ENCODE results near the gene AUH.

- TF ChIP-seq CTCF (conservative IDR thresholded peaks at IDR 0.05 in 1 of 2, IDR thresholded peaks at IDR 0.05 in 1 of 2; ENCODE audit: low read depth in 1 of 2, low read length in 2 of 2), result no peak
- TF ChIP-seq EZH2 (IDR thresholded peaks at IDR 0.05; ENCODE audit: low read length, missing control alignments), result no peak
Observed at GRCh38 chr9:91359083-91359482, 2.6 kb downstream of the AUH start.

Measured in fibroblast of lung (primary cell).